DOHH2 (cell line): ENCODE data around the gene MRPS25.

ENCODE experiments used
- EZH2phosphoT487 ChIP-seq: fragments of 200-600 bp; sonication (generic); IDR thresholded peaks from 2 replicates; pipeline ENCODE4 v1.6.1; 2017; ENCODE audit warnings: borderline replicate concordance, mild to moderate bottlenecking, antibody characterized with exemption, low read length, moderate library complexity, mixed read lengths
- TF ChIP-seq, protein P1 (sequence below): fragments of 200-600 bp; sonication (generic); IDR thresholded peaks from one replicate; pipeline ENCODE4 v1.5.1; 2014; ENCODE audit warnings: antibody characterized with exemption, mild to moderate bottlenecking, low read depth, low read length; ENCODE audit not compliant: poor library complexity, severe bottlenecking

DNA sequence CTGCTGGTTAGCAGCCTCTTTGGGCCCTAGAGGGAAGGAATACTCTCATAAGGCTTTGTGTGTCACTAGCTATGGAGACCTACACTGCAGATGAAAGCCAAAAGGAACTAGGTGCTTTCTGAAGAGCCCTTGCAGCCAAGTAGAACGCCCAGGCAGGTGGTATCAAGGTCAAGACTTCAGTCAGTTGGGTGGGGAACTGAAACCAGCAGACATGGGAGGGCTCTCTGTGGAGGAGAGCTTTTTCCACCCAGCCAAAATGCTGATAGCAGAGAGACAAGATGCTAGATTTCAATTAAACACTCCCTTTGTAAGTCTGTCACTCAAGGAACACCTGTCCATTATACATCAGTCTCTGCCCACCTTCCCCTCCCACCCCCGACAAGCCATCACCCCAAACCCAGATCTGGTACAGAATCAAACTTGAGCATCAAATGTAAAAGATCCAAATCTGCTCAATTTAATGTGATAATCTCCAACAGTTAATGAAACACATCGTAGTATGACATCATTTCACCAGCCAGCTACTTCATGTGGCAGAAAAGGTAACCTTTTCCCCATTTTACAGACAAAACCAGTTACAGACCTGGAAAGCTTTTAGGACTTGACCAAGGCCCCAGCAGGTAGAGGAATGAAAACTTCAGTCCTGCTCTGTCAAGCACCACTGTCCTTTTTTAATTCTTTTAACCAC is 14.6 kb downstream of the MRPS25 start:
- TF ChIP-seq, protein P1, sequence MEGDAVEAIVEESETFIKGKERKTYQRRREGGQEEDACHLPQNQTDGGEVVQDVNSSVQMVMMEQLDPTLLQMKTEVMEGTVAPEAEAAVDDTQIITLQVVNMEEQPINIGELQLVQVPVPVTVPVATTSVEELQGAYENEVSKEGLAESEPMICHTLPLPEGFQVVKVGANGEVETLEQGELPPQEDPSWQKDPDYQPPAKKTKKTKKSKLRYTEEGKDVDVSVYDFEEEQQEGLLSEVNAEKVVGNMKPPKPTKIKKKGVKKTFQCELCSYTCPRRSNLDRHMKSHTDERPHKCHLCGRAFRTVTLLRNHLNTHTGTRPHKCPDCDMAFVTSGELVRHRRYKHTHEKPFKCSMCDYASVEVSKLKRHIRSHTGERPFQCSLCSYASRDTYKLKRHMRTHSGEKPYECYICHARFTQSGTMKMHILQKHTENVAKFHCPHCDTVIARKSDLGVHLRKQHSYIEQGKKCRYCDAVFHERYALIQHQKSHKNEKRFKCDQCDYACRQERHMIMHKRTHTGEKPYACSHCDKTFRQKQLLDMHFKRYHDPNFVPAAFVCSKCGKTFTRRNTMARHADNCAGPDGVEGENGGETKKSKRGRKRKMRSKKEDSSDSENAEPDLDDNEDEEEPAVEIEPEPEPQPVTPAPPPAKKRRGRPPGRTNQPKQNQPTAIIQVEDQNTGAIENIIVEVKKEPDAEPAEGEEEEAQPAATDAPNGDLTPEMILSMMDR, result no peak
- no peak for TF ChIP-seq EZH2phosphoT487
